HG02798 (cell line): ENCODE measurements around the gene SEMA5A.

Source experiments
- ATAC-seq: cut with Tn5 transposase; IDR thresholded peaks from one replicate; pipeline ENCODE4 v1.9.1; 2021; ENCODE audit warnings: mild to moderate bottlenecking; ENCODE audit not compliant: unreplicated experiment, poor library complexity

Gene SEMA5A

DNA sequence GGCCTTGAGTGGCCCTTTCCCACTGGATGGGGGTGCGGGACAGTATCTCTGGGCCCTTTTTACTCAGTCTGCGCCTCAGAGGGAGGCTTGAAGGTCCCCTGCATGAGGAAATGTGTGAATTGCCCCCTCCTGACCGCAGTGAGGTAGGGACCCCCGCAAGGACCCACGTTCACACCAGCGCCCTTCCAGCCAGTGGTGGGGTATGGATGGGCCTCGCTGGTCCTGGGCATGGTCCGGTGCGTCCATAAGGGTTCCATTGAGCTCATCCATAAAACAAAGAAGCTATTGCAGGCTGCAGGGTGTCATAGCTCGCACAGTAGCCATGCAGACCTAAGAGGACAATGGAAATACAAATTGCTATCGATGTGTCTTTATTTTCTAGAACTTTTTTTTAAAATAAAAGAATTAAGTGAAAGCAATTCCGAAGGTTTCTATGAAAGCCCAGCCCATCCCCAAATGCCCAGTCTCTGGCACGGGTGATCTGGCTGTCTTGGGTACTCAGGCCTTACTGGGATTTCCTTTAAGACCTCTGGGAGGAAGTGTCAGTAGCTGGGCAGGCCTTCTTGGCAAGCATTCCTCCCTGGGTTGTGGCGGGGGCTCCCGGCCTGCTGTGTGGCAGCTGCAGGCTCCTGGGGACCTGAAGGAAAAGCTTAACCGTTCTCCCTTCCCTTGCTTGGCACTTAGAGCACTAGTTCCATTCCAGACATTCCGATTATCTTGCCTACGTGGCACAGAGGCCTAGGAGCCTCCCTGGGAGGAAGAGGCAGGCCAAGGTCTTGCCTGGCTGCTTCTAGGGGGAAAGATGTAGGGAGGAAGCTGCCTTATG, 1.5 kb upstream of the SEMA5A start:
- ATAC-seq = no peak

DNA sequence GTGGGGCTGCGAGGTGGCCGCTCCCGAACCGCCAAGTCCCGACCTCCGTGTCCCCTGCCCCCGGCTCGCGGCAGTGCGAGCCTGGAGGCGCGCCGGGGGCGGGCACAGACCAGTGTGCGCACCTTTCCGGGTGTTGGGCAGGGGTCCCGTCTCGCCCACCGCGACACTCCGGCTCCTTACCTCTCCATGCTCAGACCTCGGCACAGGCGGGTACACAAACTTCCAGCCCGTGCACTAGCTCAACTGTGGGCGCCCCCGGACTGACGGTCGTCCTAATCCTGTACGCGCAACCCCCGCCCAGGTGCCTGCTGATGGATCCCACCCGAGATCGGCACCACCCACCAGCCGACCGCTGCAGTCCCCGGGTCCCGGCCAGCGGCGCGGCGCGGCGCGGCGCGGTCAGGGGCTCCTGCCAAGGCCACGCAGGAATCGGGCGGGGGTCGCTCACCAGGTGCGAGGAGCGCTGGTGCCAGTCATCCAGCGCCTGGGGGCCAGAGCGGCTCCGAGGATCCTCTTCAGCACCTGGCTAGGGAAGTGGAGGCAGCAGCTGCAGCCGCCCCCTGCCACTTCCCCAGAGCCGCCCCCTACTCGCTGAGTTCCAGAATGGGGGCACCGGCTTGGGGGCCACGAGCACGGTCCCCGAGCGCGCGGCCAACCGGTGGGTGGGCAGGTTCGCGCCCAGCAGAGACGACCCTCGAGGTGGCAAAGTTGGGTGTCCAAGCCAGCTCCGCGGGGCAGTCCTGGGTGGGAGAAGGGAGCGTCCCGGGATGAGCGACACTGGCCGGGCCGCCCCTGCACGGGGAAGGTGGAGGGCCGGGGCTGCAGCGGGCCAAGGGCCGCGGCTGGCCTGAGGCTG, 511 bp downstream of the SEMA5A start:
- no peak for ATAC-seq

DNA sequence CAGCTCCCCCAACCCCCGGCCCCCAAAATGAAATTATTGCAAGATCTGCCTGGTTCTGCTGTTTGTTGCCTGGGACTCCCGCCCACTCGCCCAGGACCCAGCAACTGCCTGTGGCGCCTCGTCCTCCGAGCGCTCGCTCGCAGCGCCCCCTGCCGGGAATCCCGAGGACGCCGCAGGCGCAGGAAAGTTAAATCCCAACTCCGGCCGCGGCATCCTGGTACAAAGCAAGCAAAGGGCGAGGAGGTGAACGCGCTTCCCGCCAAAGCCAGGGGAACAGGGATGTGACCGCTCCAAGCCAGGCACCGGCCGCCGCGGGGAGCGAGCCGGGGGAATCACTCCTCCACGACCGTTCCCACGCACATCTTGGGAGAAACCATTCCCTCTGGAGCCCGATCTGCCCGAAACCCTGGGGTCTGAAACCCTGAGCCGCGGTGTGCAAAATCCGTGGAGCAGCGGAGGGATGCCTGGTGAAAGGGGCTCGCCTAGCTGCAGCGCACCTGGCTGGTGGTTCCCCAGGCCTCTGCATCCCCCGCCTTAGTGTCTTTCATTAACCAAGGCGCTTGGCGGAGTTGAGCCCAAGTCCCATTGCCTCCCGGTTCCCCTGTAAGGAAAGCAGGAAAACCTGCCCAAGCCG, 1.3 kb downstream of the SEMA5A start:
- peak; percentile 76 for ATAC-seq

DNA sequence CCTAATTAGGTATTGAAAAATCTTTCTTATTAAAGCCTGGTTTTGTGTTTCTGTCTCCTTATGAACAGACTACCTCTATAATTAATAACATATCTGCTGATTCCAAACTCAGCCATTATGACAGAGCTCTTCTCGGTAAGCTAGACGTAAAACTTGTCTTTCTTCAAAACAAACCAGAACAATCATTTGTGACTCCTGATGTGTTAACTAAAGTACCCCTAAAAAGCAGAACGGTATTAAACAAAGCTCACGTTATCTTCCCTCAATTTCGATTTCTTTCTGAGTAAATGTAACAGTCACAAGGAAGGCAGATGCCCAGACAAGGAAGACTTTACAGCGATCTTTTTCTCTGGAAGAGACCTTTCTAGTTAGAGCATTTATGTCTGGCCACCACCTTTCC, 1.8 kb downstream of the SEMA5A start:
- no peak for ATAC-seq

DNA sequence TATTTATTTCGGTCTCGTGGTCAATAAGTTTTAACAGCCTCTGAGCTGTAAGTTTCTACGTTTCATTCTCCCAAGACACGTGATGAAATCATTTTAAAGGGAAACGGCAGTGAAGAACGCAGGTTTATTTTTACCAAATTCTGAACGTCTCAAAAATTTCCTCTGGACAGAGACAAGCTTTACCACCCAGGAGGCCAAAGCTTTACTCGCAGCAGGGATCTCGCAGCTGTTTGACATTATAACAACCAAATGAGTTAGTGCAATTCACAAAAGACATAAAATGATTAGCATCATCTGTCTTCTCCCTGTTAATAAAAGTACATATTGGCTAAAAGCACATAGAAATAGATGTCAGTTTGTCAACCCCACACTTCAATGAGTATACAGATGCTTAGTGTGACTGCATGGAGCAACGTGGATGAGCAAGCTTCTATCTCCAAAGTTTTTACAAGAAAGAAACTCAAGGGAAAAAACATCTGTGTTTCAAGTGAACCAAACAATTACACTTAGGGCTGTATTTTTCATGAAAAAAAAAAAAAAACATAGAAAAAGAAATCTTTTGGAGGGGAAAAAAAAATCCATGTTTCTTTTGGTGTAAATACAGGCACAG, 2.5 kb downstream of the SEMA5A start:
- no peak for ATAC-seq

DNA sequence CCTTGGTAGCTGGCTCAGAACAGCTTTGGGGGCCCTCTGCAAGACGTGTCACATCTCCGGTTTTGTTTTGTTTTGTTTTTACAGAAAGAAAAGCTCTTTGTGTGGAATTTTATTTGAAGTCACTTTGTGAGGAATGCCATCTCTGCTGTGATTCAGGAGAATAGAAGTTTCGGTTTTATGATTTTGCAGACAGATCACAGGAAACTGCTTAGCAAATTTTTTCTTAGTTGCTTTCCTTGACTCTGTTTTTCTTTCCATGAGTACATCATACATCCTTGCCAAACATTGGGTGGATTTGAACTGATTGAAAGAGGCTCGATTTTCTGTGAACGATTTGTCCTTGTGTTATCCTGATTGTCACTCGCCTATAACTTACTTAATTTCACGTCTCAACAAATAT, 5.1 kb downstream of the SEMA5A start:
- no peak for ATAC-seq

DNA sequence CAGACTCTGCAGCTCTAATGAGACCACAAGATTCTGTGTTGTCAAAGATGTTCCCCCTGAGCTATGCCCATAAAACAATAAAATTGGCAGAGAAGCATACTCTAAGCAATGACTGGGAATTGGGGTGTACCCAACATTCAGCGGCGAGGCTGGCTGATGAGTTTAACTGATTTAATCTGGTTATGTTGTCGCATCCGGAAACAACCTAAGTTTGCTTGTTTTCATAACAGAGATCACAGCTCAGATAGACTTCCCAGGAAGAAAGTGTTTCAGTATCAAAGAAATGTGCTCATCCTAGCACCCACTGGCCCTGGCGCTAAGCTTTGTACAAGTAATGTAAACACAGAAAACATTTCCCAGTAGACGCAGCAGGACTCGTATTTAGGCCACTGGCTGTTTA, 7.4 kb downstream of the SEMA5A start:
- no peak for ATAC-seq

DNA sequence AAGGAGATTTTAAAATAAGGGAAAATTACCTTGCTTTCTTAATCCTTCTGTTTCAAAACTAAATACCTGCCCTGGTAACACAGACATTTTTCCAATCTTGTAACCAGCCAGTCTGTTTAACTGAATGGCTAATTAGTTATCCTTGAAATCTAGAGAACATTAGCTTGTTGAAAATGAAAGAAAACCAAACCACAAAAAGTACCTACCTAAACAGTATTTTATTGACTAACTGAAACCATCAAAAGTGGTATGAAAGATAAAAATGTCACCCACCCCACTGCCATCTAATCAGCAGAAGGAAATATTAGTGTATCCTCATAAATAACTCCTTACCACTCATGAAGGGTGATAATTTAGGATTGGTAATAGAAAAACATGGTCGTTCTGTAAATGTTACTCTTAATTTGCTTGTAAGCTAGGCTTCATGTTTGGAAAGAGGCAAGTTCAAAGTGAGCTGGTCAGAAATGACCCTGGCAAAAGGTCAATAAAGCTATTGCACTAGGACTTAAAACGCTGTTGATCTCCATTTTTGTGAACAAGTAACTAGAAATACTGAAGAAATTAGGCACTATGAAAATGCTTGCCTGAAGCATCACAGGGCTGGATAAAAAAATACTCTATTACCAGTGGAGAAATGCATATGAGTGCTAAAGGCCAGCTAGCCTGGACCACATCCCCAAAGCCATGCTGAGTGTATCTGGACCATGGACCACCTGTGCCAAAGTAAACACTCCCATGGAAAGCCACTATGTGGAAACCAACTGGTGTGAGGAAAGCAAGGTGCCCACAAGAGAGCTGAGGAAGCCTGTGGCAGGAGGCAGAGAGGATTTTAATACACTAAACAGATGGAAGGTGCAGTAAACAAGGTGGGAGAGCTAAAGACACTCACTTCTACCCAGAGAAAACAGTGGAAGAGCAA, 8.4 kb downstream of the SEMA5A start:
- peak; percentile 56 for ATAC-seq

DNA sequence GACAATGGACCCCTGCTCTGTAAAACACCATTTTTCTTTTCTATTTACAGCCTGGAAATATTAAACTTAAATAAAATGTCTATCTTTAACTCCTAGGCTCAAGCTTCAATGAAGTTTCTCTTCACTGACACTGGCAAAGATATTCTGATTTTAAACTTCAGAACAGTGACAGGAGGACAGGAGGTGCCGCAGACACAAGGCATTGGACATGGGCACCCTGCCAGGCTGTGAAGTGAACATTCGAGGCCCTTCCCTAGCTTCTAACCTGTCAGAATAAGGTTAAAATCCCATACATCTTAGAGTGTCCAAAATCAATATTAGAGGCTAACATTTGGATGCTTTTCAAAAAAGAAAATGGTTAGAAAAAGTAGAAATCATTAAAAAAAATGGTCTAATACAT, 9.2 kb downstream of the SEMA5A start:
- ATAC-seq = no peak

DNA sequence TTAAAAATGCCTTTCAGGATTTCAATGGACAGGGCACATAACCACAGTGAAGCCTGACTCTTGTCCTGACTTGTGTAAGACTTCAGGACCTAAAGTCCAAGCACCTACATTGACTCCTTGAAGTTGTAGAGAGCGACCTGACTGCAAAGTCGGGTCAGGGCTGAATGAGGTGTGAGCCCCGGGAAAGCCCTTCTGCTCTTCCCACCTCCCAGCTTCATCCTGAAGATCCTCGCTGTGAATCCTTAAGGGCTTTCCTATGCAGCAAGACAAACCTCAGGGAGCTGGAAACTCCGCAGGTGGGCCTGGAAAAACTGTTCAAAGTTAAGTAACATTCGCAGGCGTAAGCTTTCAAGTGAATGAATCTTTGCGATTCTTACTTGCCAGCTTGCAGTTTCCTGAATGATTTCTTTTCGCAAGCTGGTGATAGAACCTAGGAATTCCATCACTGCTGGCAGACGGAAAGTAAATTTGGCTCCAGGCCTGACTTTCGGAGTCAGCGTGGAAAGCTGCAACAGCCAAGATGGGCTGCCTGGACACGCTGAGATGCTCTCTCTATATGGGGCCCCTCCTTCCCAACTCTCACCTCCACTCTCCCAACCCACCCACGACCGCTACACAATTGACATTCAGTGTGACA, 10.9 kb downstream of the SEMA5A start:
- no peak for ATAC-seq

DNA sequence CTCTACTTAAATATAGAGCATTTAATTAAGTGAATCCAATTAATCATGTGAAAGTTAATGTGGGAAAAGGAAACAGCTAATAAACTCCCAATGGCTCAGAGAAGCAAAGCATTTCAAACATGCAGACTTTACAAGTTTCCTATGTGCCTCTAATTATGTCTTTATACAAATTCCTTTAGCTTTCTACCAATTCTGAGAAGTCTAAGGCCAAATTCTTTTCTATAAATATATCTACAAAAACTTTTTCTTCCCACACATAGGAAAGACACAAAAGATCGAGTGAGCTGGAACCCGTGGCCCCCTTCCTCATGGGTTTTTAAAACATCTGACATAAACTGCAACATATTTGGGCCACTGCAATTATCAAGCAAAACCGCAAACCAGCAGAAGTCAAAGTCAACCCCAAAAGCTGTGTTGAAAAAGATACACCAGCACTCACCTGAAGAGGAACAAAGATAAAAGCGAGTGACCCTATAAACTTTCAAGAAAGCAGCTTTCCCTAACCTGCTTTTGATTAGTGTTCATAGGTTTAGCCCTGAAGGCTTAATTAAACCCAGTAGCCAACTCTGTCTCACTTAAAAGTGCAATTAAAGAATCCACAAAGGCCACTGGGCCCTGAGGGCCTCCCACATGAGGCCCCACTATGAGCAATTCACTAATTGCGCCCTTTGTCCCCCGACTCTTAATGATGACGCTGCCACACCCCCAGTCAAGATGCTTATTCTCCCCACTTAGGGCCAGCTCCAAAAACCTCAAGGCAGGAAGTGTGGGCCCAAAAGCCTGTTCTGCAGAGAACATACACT, 12.1 kb downstream of the SEMA5A start:
- ATAC-seq = no peak

DNA sequence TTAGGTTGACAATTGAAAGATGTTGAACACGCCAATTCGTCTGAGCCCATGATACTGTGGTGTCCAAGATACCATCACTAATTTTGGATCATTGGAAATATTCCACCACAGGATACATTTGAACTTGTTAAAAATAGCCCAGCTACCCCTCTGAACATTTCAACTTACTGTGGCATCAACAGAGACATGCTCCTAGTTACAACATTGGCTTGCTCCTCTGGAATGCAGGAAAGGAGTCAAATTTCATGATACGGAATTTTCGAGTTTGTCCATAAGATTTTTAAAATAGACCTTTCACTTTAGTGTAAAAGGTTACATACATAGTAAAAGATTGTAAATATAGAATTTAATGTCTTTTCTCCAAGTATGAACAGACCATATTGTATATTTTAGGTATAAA, 12.8 kb downstream of the SEMA5A start:
- ATAC-seq = no peak

DNA sequence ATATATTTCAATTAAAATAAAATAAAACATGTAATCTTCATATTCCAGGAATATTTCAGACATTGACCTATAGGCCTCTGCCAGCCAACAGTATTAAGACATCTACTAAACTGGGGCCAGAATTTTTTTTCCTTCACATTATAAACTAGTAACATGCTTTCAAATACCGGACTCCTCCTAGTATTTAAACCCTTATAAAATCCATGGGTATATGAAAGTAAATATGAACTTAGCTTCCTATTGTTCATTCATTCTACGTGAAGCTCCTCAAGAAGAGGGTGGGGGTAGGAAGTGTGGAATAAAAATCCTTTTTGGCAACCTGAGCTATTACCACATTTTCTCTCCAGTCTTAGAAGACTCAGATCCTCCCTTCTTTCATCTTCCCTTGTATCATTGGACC, 16.4 kb downstream of the SEMA5A start:
- ATAC-seq = no peak

DNA sequence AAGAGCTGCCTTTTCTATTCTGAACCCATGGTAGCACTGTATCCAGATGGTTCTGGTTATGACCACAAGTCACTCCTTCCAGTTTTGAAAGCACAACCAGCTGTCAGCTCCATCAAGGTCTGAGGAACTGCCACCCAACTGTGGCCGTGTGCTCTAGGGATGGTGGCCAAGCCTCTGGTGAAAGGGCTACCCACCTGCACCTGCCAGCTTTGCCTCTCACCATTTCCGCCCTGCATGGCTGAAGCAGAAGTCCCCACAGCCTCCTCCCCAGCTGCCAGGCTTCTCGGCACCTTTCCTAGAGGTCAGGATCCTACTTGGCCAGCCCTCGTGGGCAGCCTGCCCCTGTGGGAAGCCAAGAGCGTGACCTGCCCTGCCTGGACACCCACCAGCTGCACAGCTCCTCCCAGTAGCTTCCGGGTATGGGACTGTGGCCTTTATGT, 16.8 kb downstream of the SEMA5A start:
- ATAC-seq = peak; percentile 60

DNA sequence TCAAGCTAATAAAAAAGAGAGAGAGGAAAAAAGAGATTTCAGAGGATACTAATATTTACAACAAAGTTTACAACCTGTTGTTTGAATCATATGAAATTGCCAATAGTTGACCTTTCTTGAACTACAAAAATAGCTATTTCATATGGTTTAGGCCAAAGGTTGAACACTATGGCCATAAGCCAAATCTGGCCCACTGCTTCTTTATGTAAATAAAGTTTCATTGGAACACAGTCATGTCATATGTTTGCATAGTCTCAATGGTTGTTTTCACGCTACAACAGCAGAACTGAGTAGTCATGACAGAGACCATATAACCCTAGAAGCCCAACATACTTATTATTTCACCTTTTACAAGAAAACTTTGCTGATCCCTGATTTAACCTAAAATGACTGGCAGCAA, 20.9 kb downstream of the SEMA5A start:
- ATAC-seq = peak; percentile 45

DNA sequence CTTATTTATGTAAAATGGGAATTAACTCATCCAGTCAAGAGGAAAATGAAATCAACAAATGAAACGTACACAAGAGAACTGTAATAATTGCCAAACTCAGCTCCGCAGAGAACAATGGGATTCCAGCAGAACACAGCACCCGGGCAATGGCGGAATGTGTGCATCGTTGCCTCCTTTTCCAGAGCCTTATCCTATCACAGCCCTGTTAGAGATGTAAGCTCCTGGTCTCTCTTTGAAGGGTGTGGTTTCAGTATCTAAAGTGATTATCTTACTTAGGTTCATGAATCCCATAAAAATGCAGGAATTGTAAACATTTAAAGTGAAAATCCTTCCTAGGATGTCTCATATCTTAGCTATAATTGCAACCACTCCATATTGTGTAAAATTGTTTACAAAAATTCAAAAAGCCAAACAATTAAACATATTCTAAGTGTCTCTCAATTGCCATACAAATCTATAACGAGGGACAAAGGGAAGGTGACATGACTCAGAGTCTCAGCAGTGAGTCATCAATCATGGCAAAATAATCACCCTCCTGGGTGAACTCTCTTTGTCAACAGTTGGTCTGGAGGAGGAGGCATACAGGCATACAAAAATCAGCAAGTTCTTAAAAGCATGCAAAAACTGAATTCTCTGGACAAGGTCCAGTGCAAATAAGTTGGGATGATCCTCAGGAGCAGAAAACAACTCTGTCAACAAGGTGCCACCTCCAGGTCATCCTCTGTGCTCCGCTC, 22.6 kb downstream of the SEMA5A start:
- no peak for ATAC-seq

DNA sequence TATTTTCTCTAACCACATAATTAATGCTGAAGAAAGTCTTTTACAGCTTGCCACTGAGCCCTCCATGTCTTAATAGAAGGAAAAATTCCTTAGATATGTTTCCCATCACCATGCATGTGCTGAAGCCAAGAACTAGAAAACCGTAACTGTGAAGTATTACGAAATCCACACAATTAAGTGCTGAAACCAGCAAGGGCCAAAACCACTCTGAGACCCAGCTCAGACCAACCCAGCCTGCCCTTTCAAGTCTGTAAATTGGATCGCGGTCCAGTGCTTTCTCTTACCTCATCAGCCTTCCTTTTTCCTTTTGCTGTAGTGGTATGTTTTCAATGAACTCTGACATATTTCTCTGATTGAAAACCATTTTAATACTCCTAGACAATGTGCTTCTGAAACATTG, 26.3 kb downstream of the SEMA5A start:
- ATAC-seq = no peak

DNA sequence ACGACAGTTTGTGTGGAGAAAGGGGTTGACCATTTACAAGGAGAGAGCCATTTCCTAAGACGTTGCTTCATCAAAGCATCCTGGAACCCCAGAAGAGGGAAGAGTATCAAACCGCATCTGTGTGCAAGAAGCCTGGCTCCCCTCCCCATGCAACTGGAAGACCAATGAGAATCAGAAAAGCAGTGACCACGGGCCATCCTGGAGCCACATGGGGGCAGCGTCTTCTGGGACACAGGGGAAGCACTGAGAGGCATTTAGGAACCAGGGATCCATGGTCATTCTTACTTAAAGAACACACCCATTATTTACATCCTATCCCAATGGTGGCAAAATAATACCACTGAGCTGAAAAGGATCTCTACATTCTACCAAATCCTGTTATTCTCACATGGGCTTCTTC, 29.3 kb downstream of the SEMA5A start:
- no peak for ATAC-seq
